Measurements from ENCODE around the gene MRPL36. TPM values are rescaled to one million over a fixed set of nuclear protein-coding genes. Genes with fewer than 3 reads are reported as not detected.

MRPL36 gene
- total and polyA plus RNA-seq, 2 of the 4 experiments (the other 2 are of a cell fraction) = 85.9 to 103 TPM

- no peak overlapping the region for H2BK5ac ChIP-seq (ENCODE audit: low read depth, low read length, poor library complexity, severe bottlenecking)
- BruUV-seq (replicated peaks) = no TSS peak
- H3K14ac ChIP-seq (replicated peaks; ENCODE audit: low read depth, low read length) = no peak overlapping the region
- DNase-seq (no peak), ATAC-seq (ENCODE audit: low read depth) (no peak)
- 56% methylated on average over 4 of the region's 9 CpGs; no CpG with 5 or more reads in 1 of the 2 experiments for WGBS, 2 experiments (ENCODE audit: extremely low coverage in 2 of 2, insufficient read length in 1 of 2)
- H2BK15ac ChIP-seq (ENCODE audit: low read depth, low read length) = no peak overlapping the region
- H2BK20ac ChIP-seq (ENCODE audit: low read depth, low read length) = no peak overlapping the region
- H2AFZ ChIP-seq (replicated peaks; ENCODE audit: low read length, poor library complexity) = peak overlapping the region; percentile 58
- no peak overlapping the region for H3K56ac ChIP-seq (ENCODE audit: extremely low read depth, insufficient read depth, low read length)
- no peak overlapping the region for H4K91ac ChIP-seq (ENCODE audit: insufficient read depth, low read depth, low read length)
- no peak overlapping the region for H3K9ac ChIP-seq (ENCODE audit: low read depth, low read length)
- no peak overlapping the region for H3K23ac ChIP-seq (ENCODE audit: low read depth, low read length)
- no peaks in the 10 kb centered on the region for H3K36me3 ChIP-seq (ENCODE audit: control insufficient read depth, insufficient read depth, low read length)
- in situ Hi-C loops (cut with MboI; ENCODE audit: low sequenced_read_pairs) = no loop called here
- H2BK120ac ChIP-seq (ENCODE audit: low read depth, low read length) = no peak overlapping the region
- dilution Hi-C loops (cut with HindIII; ENCODE audit: low sequenced_read_pairs, unreplicated experiment) = no loop called here
- no peak overlapping the region for H3K4me2 ChIP-seq (ENCODE audit: low read depth, low read length)
- no peaks in the 10 kb centered on the region for H3K79me1 ChIP-seq (ENCODE audit: low read depth in 1 of 2, low read length in 2 of 2)
- POLR2A ChIA-PET (ENCODE audit: unreplicated experiment) = no interaction called here
- no peaks in the 10 kb centered on the region for H3K9me1 ChIP-seq (ENCODE audit: insufficient read depth, low read length)
- H2AK9ac ChIP-seq (replicated peaks; ENCODE audit: low read depth, low read length, poor library complexity) = no peak overlapping the region
- H3K4ac ChIP-seq (ENCODE audit: low read depth, low read length) = no peak overlapping the region
- intact Hi-C loops (cut with micrococcal nuclease) = no loop called here
- CTCF ChIA-PET = no interaction called here
- no peaks in the 10 kb centered on the region for H4K20me1 ChIP-seq (ENCODE audit: insufficient read depth, low read length)
- H3K27me3 ChIP-seq (ENCODE audit: control insufficient read depth, insufficient read depth, low read length) = peaks cover 60% of the 10 kb centered on the region
- H3K4me3 ChIP-seq (ENCODE audit: insufficient read depth, low read depth, low read length) = no peak overlapping the region
- H4K5ac ChIP-seq (ENCODE audit: low read depth, low read length) = no peak overlapping the region
- H4K8ac ChIP-seq (ENCODE audit: low read depth in 2 of 2, low read length in 2 of 2) = no peak overlapping the region
- H2AK5ac ChIP-seq (ENCODE audit: low read depth, low read length) = no peak overlapping the region
- no peaks in the 10 kb centered on the region for H3K4me1 ChIP-seq (ENCODE audit: control insufficient read depth, insufficient read depth, low read length)
- TF ChIP-seq CHD1 (IDR thresholded peaks at IDR 0.05; ENCODE audit: low read depth, low read length) (no peak), RAD21 (IDR thresholded peaks at IDR 0.05; ENCODE audit: low read length) (no peak), MXI1 (IDR thresholded peaks at IDR 0.05; ENCODE audit: borderline replicate concordance, low read depth, low read length) (no peak), RFX5 (IDR thresholded peaks at IDR 0.05; ENCODE audit: low read depth, low read length) (no peak), BHLHE40 (IDR thresholded peaks at IDR 0.05; ENCODE audit: low read depth, low read length) (no peak), CTCF (conservative IDR thresholded peaks at IDR 0.05; ENCODE audit: low read depth, low read length) (no peak), MAZ (IDR thresholded peaks at IDR 0.05; ENCODE audit: borderline replicate concordance, low read depth, low read length) (no peak), SMC3 (IDR thresholded peaks at IDR 0.05; ENCODE audit: low read depth, low read length) (no peak), CEBPB (IDR thresholded peaks at IDR 0.05; ENCODE audit: low read depth, low read length) (no peak), RCOR1 (IDR thresholded peaks at IDR 0.05; ENCODE audit: insufficient replicate concordance, low read length) (no peak), POLR2A (IDR thresholded peaks at IDR 0.05; ENCODE audit: low read depth, low read length) (no peak), USF2 (IDR thresholded peaks at IDR 0.05; ENCODE audit: low read depth, low read length) (no peak)
- TF ChIP-seq, protein P1, sequence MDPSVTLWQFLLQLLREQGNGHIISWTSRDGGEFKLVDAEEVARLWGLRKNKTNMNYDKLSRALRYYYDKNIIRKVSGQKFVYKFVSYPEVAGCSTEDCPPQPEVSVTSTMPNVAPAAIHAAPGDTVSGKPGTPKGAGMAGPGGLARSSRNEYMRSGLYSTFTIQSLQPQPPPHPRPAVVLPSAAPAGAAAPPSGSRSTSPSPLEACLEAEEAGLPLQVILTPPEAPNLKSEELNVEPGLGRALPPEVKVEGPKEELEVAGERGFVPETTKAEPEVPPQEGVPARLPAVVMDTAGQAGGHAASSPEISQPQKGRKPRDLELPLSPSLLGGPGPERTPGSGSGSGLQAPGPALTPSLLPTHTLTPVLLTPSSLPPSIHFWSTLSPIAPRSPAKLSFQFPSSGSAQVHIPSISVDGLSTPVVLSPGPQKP (IDR thresholded peaks at IDR 0.05; ENCODE audit: borderline replicate concordance, low read depth, low read length) = no peak
- no peak overlapping the region for H3K18ac ChIP-seq (ENCODE audit: low read depth, low read length)
- H3K27ac ChIP-seq (ENCODE audit: insufficient read depth, low read length) = no peak overlapping the region
- H3K9me3 ChIP-seq (ENCODE audit: control insufficient read depth, insufficient read depth, low read length) = no peaks in the 10 kb centered on the region
Observed at GRCh38 chr5:1838013-1838412, 38.4 kb upstream of the MRPL36 start.

All from IMR-90 (cell line).